Esophagus squamous epithelium (tissue), 5 donors: ENCODE measurements around the gene SMU1. TPM values are rescaled to one million over a fixed set of nuclear protein-coding genes. Genes with fewer than 3 reads are reported as not detected.

Experiments
- DNase-seq: peaks from one replicate; lab custom pipeline; 2025; lab: John Stamatoyannopoulos, UW
- H3K27ac ChIP-seq, 4 donors: fragments of 200-600 bp; sonication (generic); one replicate each; pipeline ENCODE4 v1.5.1; 2016 to 2019; ENCODE audit warnings: mild to moderate bottlenecking in 1 of 4
- H3K27me3 ChIP-seq, 4 donors: fragments of 200-600 bp; sonication (generic); 1 replicate in 3 of 4; 2 replicates in 1 of 4; pipeline versions ENCODE4 v1.5.1 to v1.6.0; 2017 to 2021; ENCODE audit warnings: antibody characterized with exemption in 1 of 4
- H3K36me3 ChIP-seq, 3 donors: fragments of 200-600 bp; sonication (generic); one replicate each; pipeline ENCODE4 v1.5.1; 2016 to 2019
- H3K4me1 ChIP-seq, 3 donors: fragments of 200-600 bp; sonication (generic); one replicate each; pipeline ENCODE4 v1.5.1; 2017 to 2019
- H3K4me3 ChIP-seq, 4 donors: fragments of 200-600 bp; sonication (generic); 1 replicate in 3 of 4; 2 replicates in 1 of 4; pipeline ENCODE4 v1.5.1; 2016 to 2019; ENCODE audit warnings: mild to moderate bottlenecking in 2 of 4, moderate library complexity in 1 of 4
- H3K9me3 ChIP-seq, 3 donors: fragments of 200-600 bp; sonication (generic); one replicate each; pipeline ENCODE4 v1.5.1; 2016 to 2019
- POLR2A ChIP-seq, 4 donors: fragments of 450-650 bp; IDR thresholded peaks; one replicate each; pipeline ENCODE4 v1.6.1; 2017; ENCODE audit warnings: antibody characterized with exemption in 4 of 4, mild to moderate bottlenecking in 4 of 4, moderate library complexity in 3 of 4
- WGBS, 2 donors: methylation state at CpG; one replicate each; pipeline ENCODE4 v1.1.5; 2018; 5-methylcytosine and 5-hydroxymethylcytosine counted together
- intact Hi-C: fragments of 100-400 bp; cut with DNase I; formaldehyde crosslinking; loops from one replicate; pipeline ENCODE4 v1.15.0; 2022
- total RNA-seq, 4 donors: library from RNA; depleted of rRNA; stranded (reverse); fragments of >200 nt; gene quantifications; one replicate each; pipeline ENCODE4 v1.1.0, GENCODE V29; 2016
- TF ChIP-seq, protein P1 (sequence below), 6 experiments: fragments of 450-650 bp in 4 of 6; fragments of 200-600 bp in 2 of 6; sonication (generic) in 2 of 6; IDR thresholded peaks; one replicate each; pipeline ENCODE4 v1.5.1; 2016 to 2019; ENCODE audit warnings: antibody characterized with exemption in 6 of 6, mild to moderate bottlenecking in 4 of 6, moderate library complexity in 4 of 6
- donor health status: DM: yes; HTN: yes; CAD: no.

Gene SMU1
- total RNA-seq, 4 donors from 2014 or later = 9.4 to 19.1 (median 13.6) TPM

GRCh38 chr9:33106827-33107621 is 30.6 kb upstream of the SMU1 start:
- Histone ChIP-seq H3K27ac (peak overlapping the region; percentile 67 to 84 (median 77)), H3K27me3 (no peaks in the 10 kb centered on the region), H3K4me3 (no peak overlapping the region), H3K9me3 (no peaks in the 10 kb centered on the region), H3K36me3 (peaks cover 0 to 26% (median 0%) of the 10 kb centered on the region in 3 donors), H3K4me1 (peaks cover 11 to 36% (median 12%) of the 10 kb centered on the region in 3 donors)
- TF ChIP-seq, protein P1, sequence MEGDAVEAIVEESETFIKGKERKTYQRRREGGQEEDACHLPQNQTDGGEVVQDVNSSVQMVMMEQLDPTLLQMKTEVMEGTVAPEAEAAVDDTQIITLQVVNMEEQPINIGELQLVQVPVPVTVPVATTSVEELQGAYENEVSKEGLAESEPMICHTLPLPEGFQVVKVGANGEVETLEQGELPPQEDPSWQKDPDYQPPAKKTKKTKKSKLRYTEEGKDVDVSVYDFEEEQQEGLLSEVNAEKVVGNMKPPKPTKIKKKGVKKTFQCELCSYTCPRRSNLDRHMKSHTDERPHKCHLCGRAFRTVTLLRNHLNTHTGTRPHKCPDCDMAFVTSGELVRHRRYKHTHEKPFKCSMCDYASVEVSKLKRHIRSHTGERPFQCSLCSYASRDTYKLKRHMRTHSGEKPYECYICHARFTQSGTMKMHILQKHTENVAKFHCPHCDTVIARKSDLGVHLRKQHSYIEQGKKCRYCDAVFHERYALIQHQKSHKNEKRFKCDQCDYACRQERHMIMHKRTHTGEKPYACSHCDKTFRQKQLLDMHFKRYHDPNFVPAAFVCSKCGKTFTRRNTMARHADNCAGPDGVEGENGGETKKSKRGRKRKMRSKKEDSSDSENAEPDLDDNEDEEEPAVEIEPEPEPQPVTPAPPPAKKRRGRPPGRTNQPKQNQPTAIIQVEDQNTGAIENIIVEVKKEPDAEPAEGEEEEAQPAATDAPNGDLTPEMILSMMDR (IDR thresholded peaks at IDR 0.05) = no peak
- TF ChIP-seq POLR2A (IDR thresholded peaks at IDR 0.05) = no peak
- intact Hi-C loops = no loop called here
- 35 to 47% methylated on average over 6 to 8 of the region's 10 CpGs for WGBS, 2 donors
- no peak for DNase-seq

GRCh38 chr9:33106372-33106771 is 29.9 kb upstream of the SMU1 start:
- WGBS, 2 donors = 60 to 68% methylated on average over 3 to 4 of the region's 4 CpGs
- no peak overlapping the region for H3K4me3 ChIP-seq
- DNase-seq = no peak
- TF ChIP-seq, protein P1 (IDR thresholded peaks at IDR 0.05) = no peak
- no peak for TF ChIP-seq POLR2A (IDR thresholded peaks at IDR 0.05)
- H3K9me3 ChIP-seq = no peaks in the 10 kb centered on the region
- intact Hi-C loops = no loop called here
- peaks cover 0 to 20% (median 0%) of the 10 kb centered on the region in 3 donors for H3K36me3 ChIP-seq
- H3K4me1 ChIP-seq = peaks cover 15 to 43% (median 15%) of the 10 kb centered on the region in 3 donors
- peak overlapping the region; percentile 67 to 84 (median 77) for H3K27ac ChIP-seq
- H3K27me3 ChIP-seq = no peaks in the 10 kb centered on the region

DNA sequence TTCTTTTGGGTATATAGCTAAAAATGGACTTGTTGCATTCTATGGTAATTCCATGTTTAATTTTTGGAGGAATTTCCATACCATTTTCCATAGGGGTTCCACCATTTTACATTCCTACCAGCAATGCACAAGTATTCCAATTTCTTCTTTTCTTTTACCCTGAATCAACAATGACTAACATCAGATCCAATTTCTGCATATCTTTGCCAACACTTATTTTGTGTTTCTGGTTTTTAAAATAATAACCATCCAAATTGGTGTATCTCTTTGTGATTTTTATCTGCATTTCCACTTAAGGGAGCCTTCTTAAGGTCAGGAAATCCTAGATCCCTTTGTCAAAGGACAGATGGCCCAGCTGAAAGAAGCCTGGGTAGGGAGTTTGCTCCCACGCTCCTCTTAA is 29.5 kb upstream of the SMU1 start:
- H3K9me3 ChIP-seq = no peaks in the 10 kb centered on the region
- H3K4me3 ChIP-seq = no peak overlapping the region
- WGBS, 2 donors = 92 to 100% methylated on average over 1 of the region's 1 CpG
- TF ChIP-seq, protein P1 (IDR thresholded peaks at IDR 0.05) = no peak
- no peak for TF ChIP-seq POLR2A (IDR thresholded peaks at IDR 0.05)
- no peak for DNase-seq
- peak overlapping the region in 3 of 4 donors; percentile 67 to 84 (median 74) for H3K27ac ChIP-seq
- H3K27me3 ChIP-seq = no peaks in the 10 kb centered on the region
- peaks cover 18 to 47% (median 18%) of the 10 kb centered on the region in 3 donors for H3K4me1 ChIP-seq
- intact Hi-C loops = no loop called here
- H3K36me3 ChIP-seq = peaks cover 0 to 16% (median 0%) of the 10 kb centered on the region in 3 donors

GRCh38 chr9:33105504-33105903 is 29.0 kb upstream of the SMU1 start:
- 77 to 84% methylated on average over 5 of the region's 5 CpGs for WGBS, 2 donors
- Histone ChIP-seq H3K36me3 (peaks cover 0 to 11% (median 0%) of the 10 kb centered on the region in 3 donors), H3K27me3 (no peaks in the 10 kb centered on the region), H3K9me3 (no peaks in the 10 kb centered on the region), H3K4me3 (no peak overlapping the region), H3K4me1 (peaks cover 18 to 48% (median 18%) of the 10 kb centered on the region in 3 donors), H3K27ac (no peak overlapping the region)
- TF ChIP-seq, protein P1 (IDR thresholded peaks at IDR 0.05) = no peak
- TF ChIP-seq POLR2A (IDR thresholded peaks at IDR 0.05) = no peak
- DNase-seq = no peak
- intact Hi-C loops = no loop called here

DNA sequence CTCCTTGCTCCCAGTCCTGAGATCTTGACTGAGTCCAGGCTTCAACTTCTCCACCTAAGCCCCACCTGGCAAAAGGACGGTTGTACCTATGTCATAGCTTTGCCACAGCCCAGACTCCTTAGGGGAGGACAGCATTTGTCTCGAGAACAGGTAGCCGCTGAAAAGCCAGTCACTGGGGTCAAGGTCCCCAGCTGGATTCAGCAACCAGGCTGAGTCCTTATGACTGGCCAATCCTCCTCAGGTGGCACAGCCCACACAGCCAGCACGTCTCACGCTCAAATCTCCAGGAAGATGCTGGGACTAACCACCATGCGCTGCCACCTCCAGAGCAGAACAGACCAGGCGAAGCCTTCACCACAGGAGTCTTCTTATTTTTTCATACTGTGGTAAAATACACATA is 27.9 kb upstream of the SMU1 start:
- intact Hi-C loops = no loop called here
- 86 to 89% methylated on average over 4 to 6 of the region's 7 CpGs for WGBS, 2 donors
- no peaks in the 10 kb centered on the region for H3K9me3 ChIP-seq
- no peak overlapping the region for H3K4me3 ChIP-seq
- H3K27ac ChIP-seq = peak overlapping the region in 1 of 4 donors; percentile 36
- no peak for TF ChIP-seq POLR2A (IDR thresholded peaks at IDR 0.05)
- TF ChIP-seq, protein P1 (IDR thresholded peaks at IDR 0.05) = no peak
- H3K27me3 ChIP-seq = no peaks in the 10 kb centered on the region
- H3K4me1 ChIP-seq = peaks cover 18 to 48% (median 18%) of the 10 kb centered on the region in 3 donors
- no peak for DNase-seq
- H3K36me3 ChIP-seq = peaks cover 0 to 3% (median 0%) of the 10 kb centered on the region in 3 donors
